ENCODE measurements around the gene FNDC11. TPM values are rescaled to one million over a fixed set of nuclear protein-coding genes. Genes with fewer than 3 reads are reported as not detected.
"Not testable (repeated sequence)": the region's sequence is repeated elsewhere in the genome, so short reads cannot be mapped to it uniquely, and the experiment has no call there.

FNDC11 gene
- total RNA-seq, 2 experiments from 2014 or later: 0.14 to 0.35 TPM

DNA sequence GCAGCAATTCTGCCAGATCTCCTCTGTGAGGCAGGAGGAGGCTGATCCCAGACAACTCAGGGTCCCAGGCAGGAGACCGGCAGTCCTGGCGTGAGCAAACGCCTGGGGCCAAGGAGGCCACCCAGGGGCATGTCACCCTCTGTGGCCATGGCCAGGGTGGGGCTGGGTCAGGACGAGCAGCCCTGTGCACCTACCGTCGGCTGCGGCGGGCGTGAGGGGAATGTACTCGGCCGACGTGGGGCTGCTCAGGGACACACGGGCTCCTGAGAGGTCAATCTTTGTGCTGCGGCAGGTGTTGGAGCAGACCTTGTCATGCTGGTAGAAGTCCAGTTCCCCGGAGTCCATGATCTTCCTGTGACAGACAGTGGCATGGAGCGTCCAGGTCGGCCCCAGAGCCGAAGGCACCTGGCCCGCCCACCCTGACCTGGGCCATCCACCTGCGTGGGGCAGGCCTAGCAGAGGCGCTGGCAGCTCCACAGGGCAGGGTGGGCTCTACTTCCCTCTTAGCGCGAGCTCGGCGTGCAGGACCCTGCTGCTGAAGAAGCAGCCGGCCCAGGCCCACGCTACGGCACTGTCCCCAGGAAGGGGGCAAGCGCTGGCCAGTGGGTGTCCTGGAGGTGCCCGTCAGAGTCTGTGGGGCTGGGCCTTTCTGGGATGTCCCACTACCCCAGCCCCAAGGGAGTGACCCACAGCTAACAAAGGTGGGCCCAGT is 41.6 kb downstream of the FNDC11 start:
- Mint-ChIP-seq H3K4me3 (no peak overlapping the region), H3K9me3 (ENCODE audit: low read depth) (no peaks in the 10 kb centered on the region), H3K27ac (no peak overlapping the region), H3K4me1 (no peaks in the 10 kb centered on the region), H3K27me3 (no peaks in the 10 kb centered on the region), H3K36me3 (peaks cover 34% of the 10 kb centered on the region)
- CTCF ChIA-PET: no interaction called here
- ATAC-seq (no peak), DNase-seq (no peak)

DNA sequence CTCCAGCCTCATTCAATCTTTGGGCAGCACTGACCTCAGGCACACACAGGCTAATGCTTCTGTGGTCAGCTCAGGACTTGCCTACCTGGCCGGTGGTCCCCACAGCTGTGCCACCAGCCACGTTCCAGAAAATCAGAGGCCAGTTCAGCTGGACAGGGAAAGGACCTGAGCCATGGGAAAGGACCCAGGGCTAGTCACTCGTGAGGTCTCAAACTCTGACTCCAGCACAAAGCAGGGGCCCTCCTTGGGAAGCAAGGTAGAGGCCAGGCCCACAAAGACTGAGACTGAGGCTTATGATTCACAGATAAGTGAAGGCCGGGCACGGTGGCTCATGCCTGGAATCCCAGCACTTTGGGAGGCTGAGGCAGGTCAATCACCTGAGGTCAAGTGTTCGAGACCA is 42.5 kb downstream of the FNDC11 start:
- H3K27ac Mint-ChIP-seq: no peak overlapping the region
- H3K36me3 Mint-ChIP-seq: peaks cover 35% of the 10 kb centered on the region
- no peaks in the 10 kb centered on the region for H3K27me3 Mint-ChIP-seq
- DNase-seq: no peak
- H3K9me3 Mint-ChIP-seq (ENCODE audit: low read depth): no peaks in the 10 kb centered on the region
- H3K4me3 Mint-ChIP-seq: no peak overlapping the region
- no peak for ATAC-seq
- CTCF ChIA-PET: no interaction called here
- H3K4me1 Mint-ChIP-seq: peaks cover 2% of the 10 kb centered on the region

GRCh38 chr20:63597651-63598478 is 43.9 kb downstream of the FNDC11 start:
- ATAC-seq (no peak), DNase-seq (no peak)
- H3K4me3 Mint-ChIP-seq: no peak overlapping the region
- peaks cover 12% of the 10 kb centered on the region for H3K4me1 Mint-ChIP-seq
- H3K9me3 Mint-ChIP-seq (ENCODE audit: low read depth): no peaks in the 10 kb centered on the region
- no peaks in the 10 kb centered on the region for H3K27me3 Mint-ChIP-seq
- CTCF ChIA-PET: no interaction called here
- no peak overlapping the region for H3K27ac Mint-ChIP-seq
- H3K36me3 Mint-ChIP-seq: peaks cover 44% of the 10 kb centered on the region

- no peak overlapping the region for H3K4me3 Mint-ChIP-seq
- ATAC-seq (no peak), DNase-seq (no peak)
- H3K9me3 Mint-ChIP-seq (ENCODE audit: low read depth): no peaks in the 10 kb centered on the region
- CTCF ChIA-PET: interaction anchor here (1.5 kb wide), 1 partner anchor 27 kb away, joined by 3 read pairs; no protein-coding TSS in a partner anchor
- no peak overlapping the region for H3K27ac Mint-ChIP-seq
- no peaks in the 10 kb centered on the region for H3K27me3 Mint-ChIP-seq
- H3K4me1 Mint-ChIP-seq: peaks cover 14% of the 10 kb centered on the region
- H3K36me3 Mint-ChIP-seq: peaks cover 41% of the 10 kb centered on the region
Measured at GRCh38 chr20:63598479-63599395, 44.8 kb downstream of the FNDC11 start.

GRCh38 chr20:63599396-63600050 is 45.6 kb downstream of the FNDC11 start:
- Mint-ChIP-seq H3K4me1 (peaks cover 14% of the 10 kb centered on the region), H3K36me3 (peaks cover 44% of the 10 kb centered on the region), H3K27me3 (no peaks in the 10 kb centered on the region), H3K4me3 (no peak overlapping the region), H3K27ac (no peak overlapping the region), H3K9me3 (ENCODE audit: low read depth) (no peaks in the 10 kb centered on the region)
- ATAC-seq: no peak
- DNase-seq: no peak
- CTCF ChIA-PET: interaction anchor here (1.5 kb wide), 1 partner anchor 26 kb away, joined by 3 read pairs; no protein-coding TSS in a partner anchor

DNA sequence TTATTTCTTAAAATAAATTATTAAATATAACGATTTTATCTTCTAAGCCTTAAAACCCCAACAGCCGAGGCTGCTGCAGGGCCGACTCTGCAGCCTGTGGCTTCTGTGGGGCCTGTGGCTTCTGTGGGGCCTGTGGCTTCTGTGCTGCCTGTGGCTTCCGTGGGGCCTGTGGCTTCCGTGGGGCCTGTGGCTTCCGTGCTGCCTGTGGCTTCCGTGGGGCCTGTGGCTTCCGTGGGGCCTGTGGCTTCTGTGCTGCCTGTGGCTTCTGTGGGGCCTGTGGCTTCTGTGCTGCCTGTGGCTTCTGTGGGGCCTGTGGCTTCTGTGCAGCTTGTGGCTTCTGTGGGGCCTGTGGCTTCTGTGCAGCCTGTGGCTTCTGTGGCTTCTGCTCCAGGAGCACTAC is 47.7 kb downstream of the FNDC11 start:
- peak; percentile 47 for DNase-seq
- peaks cover 38% of the 10 kb centered on the region for H3K36me3 Mint-ChIP-seq
- CTCF ChIA-PET: interaction anchor here (0.9 to 1.0 kb wide), 2 partner anchors 40 to 46 kb away, joined by 3 read pairs; no protein-coding TSS in a partner anchor
- H3K27ac Mint-ChIP-seq: peak overlapping the region; percentile 63
- peaks cover 16% of the 10 kb centered on the region for H3K4me1 Mint-ChIP-seq
- H3K4me3 Mint-ChIP-seq; H3K27me3 Mint-ChIP-seq; ATAC-seq; H3K9me3 Mint-ChIP-seq (ENCODE audit: low read depth): not testable (repeated sequence)

DNA sequence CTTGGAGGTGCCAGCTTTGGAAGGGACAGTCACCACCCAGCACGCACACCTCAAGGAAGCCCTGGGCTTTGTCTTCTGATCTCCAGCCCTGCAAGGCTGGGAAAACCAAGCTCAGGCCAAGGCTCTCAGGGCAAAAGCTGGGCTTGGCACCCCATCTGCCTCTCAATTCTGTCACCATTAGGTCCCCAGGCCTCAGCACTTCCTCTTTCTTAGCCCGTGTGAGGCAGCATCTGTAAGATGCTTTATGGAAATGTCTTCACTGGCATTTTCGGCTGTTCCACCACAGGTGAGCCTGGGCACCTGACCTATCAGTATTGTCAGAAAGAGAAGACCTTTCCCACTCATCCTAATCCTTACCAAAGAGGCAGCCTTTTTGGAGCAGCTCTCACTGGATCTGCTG is 48.4 kb downstream of the FNDC11 start:
- peaks cover 19% of the 10 kb centered on the region for H3K4me1 Mint-ChIP-seq
- no peaks in the 10 kb centered on the region for H3K9me3 Mint-ChIP-seq (ENCODE audit: low read depth)
- ATAC-seq: peak; percentile 33
- peaks cover 38% of the 10 kb centered on the region for H3K36me3 Mint-ChIP-seq
- CTCF ChIA-PET: interaction anchor here (0.6 to 1.0 kb wide), 3 partner anchors 11 to 46 kb away, joined by 3 read pairs; no protein-coding TSS in a partner anchor
- H3K27me3 Mint-ChIP-seq: no peaks in the 10 kb centered on the region
- DNase-seq: no peak
- H3K4me3 Mint-ChIP-seq: no peak overlapping the region
- H3K27ac Mint-ChIP-seq: no peak overlapping the region

Other genes starting within 250 kb of the FNDC11 start
- gene CHRNA4, start 192.8 kb upstream of the FNDC11 start, total RNA-seq: not detected
- gene KCNQ2, start 81.5 kb upstream of the FNDC11 start, total RNA-seq: under 1 TPM in 1 of 2 experiments, not detected in 1; 0.05 TPM
- under 1 TPM in 1 of 2 experiments, not detected in 1; 0.84 TPM for gene EEF1A2, start 55.1 kb upstream of the FNDC11 start, total RNA-seq
- gene PPDPF, start 33.4 kb upstream of the FNDC11 start, total RNA-seq: 100 to 1,000 TPM; 138 to 237 TPM
- under 1 TPM; 0.21 to 0.53 TPM for gene PTK6, start 16.8 kb upstream of the FNDC11 start, total RNA-seq
- gene SRMS, start 6.4 kb upstream of the FNDC11 start, total RNA-seq: not detected
- 100 to 1,000 TPM; 139 to 285 TPM for gene HELZ2, start 20.1 kb downstream of the FNDC11 start, total RNA-seq
- gene GMEB2, start 72.9 kb downstream of the FNDC11 start, total RNA-seq: 10 to 100 TPM; 16.3 to 19.3 TPM
- gene STMN3, start 99.3 kb downstream of the FNDC11 start, total RNA-seq: 10 to 100 TPM in 1 of 2 experiments, 1 to 10 TPM in 1; 8.0 to 15.9 TPM
- gene RTEL1, start 104.2 kb downstream of the FNDC11 start, total RNA-seq: 10 to 100 TPM; 50.0 to 53.6 TPM
- gene TNFRSF6B, start 142.5 kb downstream of the FNDC11 start, total RNA-seq: not detected
- 10 to 100 TPM; 62.6 to 62.7 TPM for gene ARFRP1, start 153.8 kb downstream of the FNDC11 start, total RNA-seq
- 10 to 100 TPM; 38.8 to 54.6 TPM for gene ZGPAT, start 153.9 kb downstream of the FNDC11 start, total RNA-seq
- gene LIME1, start 182.5 kb downstream of the FNDC11 start, total RNA-seq: 100 to 1,000 TPM in 1 of 2 experiments, 10 to 100 TPM in 1; 49.2 to 138 TPM
- gene SLC2A4RG, start 185.6 kb downstream of the FNDC11 start, total RNA-seq: 100 to 1,000 TPM in 1 of 2 experiments, 10 to 100 TPM in 1; 69.9 to 111 TPM